Endodermal cell (in vitro differentiated cells): Measurements from ENCODE around the gene CLCN4. TPM values are rescaled to one million over a fixed set of nuclear protein-coding genes. Genes with fewer than 3 reads are reported as not detected.

Experiments
- DNase-seq: peaks from one replicate; pipeline ENCODE4 v3.0.0-alpha.2; 2017
- H3K27ac ChIP-seq: 2 replicates; pipeline ENCODE4 v1.5.1; 2013; ENCODE audit warnings: mild to moderate bottlenecking, low read depth, low read length, moderate library complexity
- H3K27me3 ChIP-seq: 2 replicates; pipeline ENCODE4 v1.6.1; 2013; ENCODE audit warnings: mild to moderate bottlenecking, low read length, moderate library complexity; ENCODE audit not compliant: insufficient read depth, control insufficient read depth, poor library complexity, severe bottlenecking
- H3K36me3 ChIP-seq: 2 replicates; pipeline ENCODE4 v1.7.0; 2013; ENCODE audit warnings: mild to moderate bottlenecking, low read length, moderate library complexity; ENCODE audit not compliant: control insufficient read depth, insufficient read depth
- H3K4me1 ChIP-seq: one replicate; pipeline ENCODE4 v1.7.0; 2013; ENCODE audit warnings: low read length; ENCODE audit not compliant: control insufficient read depth, insufficient read depth
- H3K4me3 ChIP-seq: 2 replicates; pipeline ENCODE4 v1.5.1; 2013; ENCODE audit warnings: mild to moderate bottlenecking, low read length, moderate library complexity
- H3K9ac ChIP-seq: 2 replicates; pipeline ENCODE4 v1.6.1; 2013; ENCODE audit warnings: mild to moderate bottlenecking, low read length, moderate library complexity; ENCODE audit not compliant: poor library complexity, severe bottlenecking; ENCODE audit errors: extremely low read depth
- H3K9me3 ChIP-seq: 2 replicates; pipeline ENCODE4 v1.6.1; 2013; ENCODE audit warnings: mild to moderate bottlenecking, low read length, moderate library complexity; ENCODE audit not compliant: control insufficient read depth
- H3K27ac Mint-ChIP-seq: 2 replicates; pipeline ENCODE4 v1.8.0; 2020; ENCODE audit warnings: mixed read lengths
- H3K27me3 Mint-ChIP-seq: 2 replicates; pipeline ENCODE4 v1.8.0; 2021; ENCODE audit warnings: mild to moderate bottlenecking, mixed read lengths; ENCODE audit not compliant: insufficient read depth
- H3K36me3 Mint-ChIP-seq: 2 replicates; pipeline ENCODE4 v1.8.0; 2020; ENCODE audit warnings: low read depth, mixed read lengths
- H3K4me1 Mint-ChIP-seq: 2 replicates; pipeline ENCODE4 v1.8.0; 2020; ENCODE audit warnings: mixed read lengths
- H3K4me3 Mint-ChIP-seq: 2 replicates; pipeline ENCODE4 v1.8.0; 2020; ENCODE audit warnings: mild to moderate bottlenecking, moderate library complexity, mixed read lengths
- H3K9me3 Mint-ChIP-seq: 2 replicates; pipeline ENCODE4 v1.8.0; 2020; ENCODE audit warnings: mild to moderate bottlenecking, mixed read lengths
- WGBS, 2 experiments: methylation state at CpG; one replicate each; pipeline versions ENCODE4 v1.1.5 to v1.1.7; 2013; ENCODE audit warnings: missing lambda C conversion rate in 2 of 2, mixed read lengths in 1 of 2; ENCODE audit not compliant: insufficient coverage in 1 of 2, insufficient read length in 1 of 2; 5-methylcytosine and 5-hydroxymethylcytosine counted together
- total RNA-seq, 2 donors: library from RNA; stranded (reverse); fragmentation: NEBNext Ultra II Directional in 1 of 2; extraction: Animal tissue kit (Norgen Biotek cat#: 25700) in 1 of 2; gene quantifications; 2 replicates in 1 of 2; 3 replicates in 1 of 2; pipeline ENCODE4 v1.2.1, GENCODE V29; 2021
- TF ChIP-seq, protein P1 (sequence below): fragments of 200-600 bp; sonication (generic); conservative IDR thresholded peaks from 2 replicates; pipeline ENCODE4 v1.5.0; 2021; ENCODE audit warnings: antibody characterized with exemption, mild to moderate bottlenecking

CLCN4 gene
- total RNA-seq, 2 donors from 2014 or later, result 3.7 to 4.4 TPM

DNA sequence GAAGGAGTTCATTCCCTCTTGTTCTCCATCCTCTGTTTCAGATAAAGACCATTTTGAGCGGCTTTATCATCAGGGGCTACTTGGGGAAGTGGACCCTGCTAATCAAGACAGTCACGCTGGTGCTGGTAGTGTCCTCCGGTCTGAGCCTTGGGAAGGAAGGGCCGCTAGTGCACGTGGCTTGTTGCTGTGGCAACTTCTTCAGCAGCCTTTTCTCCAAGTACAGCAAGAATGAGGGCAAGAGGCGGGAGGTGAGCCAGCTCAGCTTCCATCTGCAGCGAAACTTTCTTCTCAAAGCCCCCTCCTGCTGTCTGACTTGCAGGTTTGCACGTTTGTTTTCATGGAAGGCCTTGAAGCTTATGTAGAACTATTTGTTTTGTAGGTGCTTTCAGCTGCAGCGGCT, 49.5 kb downstream of the CLCN4 start:
- 83% methylated on average over 9 of the region's 9 CpGs; no CpG with 5 or more reads in 1 of the 2 experiments for WGBS, 2 experiments
- Mint-ChIP-seq H3K4me3 (no peak overlapping the region), H3K4me1 (no peaks in the 10 kb centered on the region), H3K27me3 (no peaks in the 10 kb centered on the region), H3K27ac (no peak overlapping the region), H3K9me3 (peaks cover 55% of the 10 kb centered on the region), H3K36me3 (peaks cover 14% of the 10 kb centered on the region)
- Histone ChIP-seq H3K36me3 (no peaks in the 10 kb centered on the region), H3K27me3 (no peaks in the 10 kb centered on the region), H3K4me1 (no peaks in the 10 kb centered on the region), H3K9ac (no peak overlapping the region), H3K4me3 (no peak overlapping the region), H3K27ac (no peak overlapping the region), H3K9me3 (no peaks in the 10 kb centered on the region)
- DNase-seq, result no peak
- TF ChIP-seq, protein P1, sequence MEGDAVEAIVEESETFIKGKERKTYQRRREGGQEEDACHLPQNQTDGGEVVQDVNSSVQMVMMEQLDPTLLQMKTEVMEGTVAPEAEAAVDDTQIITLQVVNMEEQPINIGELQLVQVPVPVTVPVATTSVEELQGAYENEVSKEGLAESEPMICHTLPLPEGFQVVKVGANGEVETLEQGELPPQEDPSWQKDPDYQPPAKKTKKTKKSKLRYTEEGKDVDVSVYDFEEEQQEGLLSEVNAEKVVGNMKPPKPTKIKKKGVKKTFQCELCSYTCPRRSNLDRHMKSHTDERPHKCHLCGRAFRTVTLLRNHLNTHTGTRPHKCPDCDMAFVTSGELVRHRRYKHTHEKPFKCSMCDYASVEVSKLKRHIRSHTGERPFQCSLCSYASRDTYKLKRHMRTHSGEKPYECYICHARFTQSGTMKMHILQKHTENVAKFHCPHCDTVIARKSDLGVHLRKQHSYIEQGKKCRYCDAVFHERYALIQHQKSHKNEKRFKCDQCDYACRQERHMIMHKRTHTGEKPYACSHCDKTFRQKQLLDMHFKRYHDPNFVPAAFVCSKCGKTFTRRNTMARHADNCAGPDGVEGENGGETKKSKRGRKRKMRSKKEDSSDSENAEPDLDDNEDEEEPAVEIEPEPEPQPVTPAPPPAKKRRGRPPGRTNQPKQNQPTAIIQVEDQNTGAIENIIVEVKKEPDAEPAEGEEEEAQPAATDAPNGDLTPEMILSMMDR, result no peak

DNA sequence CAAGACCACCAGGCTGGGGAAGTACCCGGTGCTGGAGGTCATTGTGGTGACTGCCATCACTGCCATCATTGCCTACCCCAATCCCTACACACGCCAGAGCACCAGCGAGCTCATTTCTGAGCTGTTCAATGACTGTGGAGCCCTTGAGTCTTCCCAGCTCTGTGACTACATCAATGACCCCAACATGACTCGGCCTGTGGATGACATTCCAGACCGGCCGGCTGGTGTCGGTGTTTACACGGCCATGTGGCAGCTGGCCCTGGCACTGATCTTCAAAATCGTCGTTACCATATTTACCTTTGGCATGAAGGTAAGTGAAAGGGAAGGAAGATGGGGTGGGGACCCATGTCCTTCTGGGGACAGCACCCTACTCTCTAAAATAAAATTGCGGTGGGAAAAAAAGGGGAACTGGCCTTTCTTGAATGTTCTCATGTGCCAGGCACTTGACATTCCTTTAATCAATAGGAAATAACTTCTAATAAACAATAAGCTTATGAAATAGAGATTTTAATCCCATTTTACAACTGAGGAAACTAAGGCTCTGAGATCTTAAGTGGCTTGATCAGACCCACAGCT, 51.6 kb downstream of the CLCN4 start:
- Mint-ChIP-seq H3K27ac (no peak overlapping the region), H3K36me3 (peaks cover 17% of the 10 kb centered on the region), H3K27me3 (no peaks in the 10 kb centered on the region), H3K9me3 (peaks cover 64% of the 10 kb centered on the region), H3K4me3 (no peak overlapping the region), H3K4me1 (no peaks in the 10 kb centered on the region)
- TF ChIP-seq, protein P1, result no peak
- no peaks in the 10 kb centered on the region for H3K9me3 ChIP-seq
- DNase-seq, result no peak
- no peaks in the 10 kb centered on the region for H3K27me3 ChIP-seq
- H3K4me3 ChIP-seq, result no peak overlapping the region
- 93% methylated on average over 8 of the region's 11 CpGs; no CpG with 5 or more reads in 1 of the 2 experiments for WGBS, 2 experiments
- H3K27ac ChIP-seq, result no peak overlapping the region
- no peak overlapping the region for H3K9ac ChIP-seq
- H3K4me1 ChIP-seq, result no peaks in the 10 kb centered on the region
- H3K36me3 ChIP-seq, result no peaks in the 10 kb centered on the region

DNA sequence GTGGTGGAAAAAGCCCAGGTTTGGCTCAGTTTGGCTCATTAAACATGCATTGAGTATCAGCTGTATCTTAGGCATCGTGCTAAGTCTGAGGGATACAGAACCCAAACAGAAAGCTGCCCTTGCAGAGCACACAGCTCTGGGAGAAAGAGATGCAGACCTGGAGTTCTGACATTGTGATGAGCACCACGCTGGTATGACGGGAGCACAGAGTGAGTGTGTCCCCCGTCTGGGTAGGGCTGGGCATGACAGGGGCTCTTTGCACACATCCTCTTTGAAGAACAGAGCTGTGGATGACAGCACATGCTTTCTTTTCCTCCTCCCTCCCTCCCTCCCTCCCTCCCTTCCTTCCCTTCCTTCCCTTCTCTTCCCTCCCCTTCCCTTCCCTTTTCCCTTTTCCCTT, 52.2 kb downstream of the CLCN4 start:
- Mint-ChIP-seq H3K36me3 (peaks cover 17% of the 10 kb centered on the region), H3K27me3 (no peaks in the 10 kb centered on the region), H3K9me3 (peaks cover 58% of the 10 kb centered on the region), H3K4me1 (no peaks in the 10 kb centered on the region), H3K27ac (no peak overlapping the region), H3K4me3 (no peak overlapping the region)
- H3K27ac ChIP-seq, result no peak overlapping the region
- H3K9ac ChIP-seq, result no peak overlapping the region
- no peaks in the 10 kb centered on the region for H3K27me3 ChIP-seq
- 92 to 93% methylated on average over 3 to 4 of the region's 4 CpGs for WGBS, 2 experiments
- TF ChIP-seq, protein P1, result no peak
- no peak overlapping the region for H3K4me3 ChIP-seq
- no peaks in the 10 kb centered on the region for H3K4me1 ChIP-seq
- DNase-seq, result no peak
- no peaks in the 10 kb centered on the region for H3K36me3 ChIP-seq
- no peaks in the 10 kb centered on the region for H3K9me3 ChIP-seq
